Glutamatergic neuron (in vitro differentiated cells): ENCODE measurements around the gene LENG9. TPM values are rescaled to one million over a fixed set of nuclear protein-coding genes. Genes with fewer than 3 reads are reported as not detected.
A peak's percentile ranks its signal among the peaks of the same experiment; 100 is the strongest.
"Not testable (repeated sequence)": the region's sequence is repeated elsewhere in the genome, so short reads cannot be mapped to it uniquely, and the experiment has no call there.

Source experiments
- DNase-seq: peaks from one replicate; pipeline ENCODE4 v3.0.0; 2022
- H3K27ac Mint-ChIP-seq: one replicate; pipeline ENCODE4 v1.8.0; 2020; ENCODE audit warnings: mild to moderate bottlenecking, mixed read lengths, inconsistent platforms; ENCODE audit not compliant: unreplicated experiment
- H3K27me3 Mint-ChIP-seq: one replicate; pipeline ENCODE4 v1.8.0; 2020; ENCODE audit warnings: mild to moderate bottlenecking, moderate library complexity, mixed read lengths, inconsistent platforms; ENCODE audit not compliant: unreplicated experiment
- H3K36me3 Mint-ChIP-seq: one replicate; pipeline ENCODE4 v1.8.0; 2020; ENCODE audit warnings: mild to moderate bottlenecking, mixed read lengths, inconsistent platforms; ENCODE audit not compliant: unreplicated experiment
- H3K4me1 Mint-ChIP-seq: one replicate; pipeline ENCODE4 v1.8.0; 2020; ENCODE audit warnings: mild to moderate bottlenecking, low read depth, mixed read lengths, inconsistent platforms; ENCODE audit not compliant: unreplicated experiment
- H3K4me3 Mint-ChIP-seq: one replicate; pipeline ENCODE4 v1.8.0; 2020; ENCODE audit warnings: mild to moderate bottlenecking, mixed read lengths, inconsistent platforms; ENCODE audit not compliant: unreplicated experiment
- H3K9me3 Mint-ChIP-seq: one replicate; pipeline ENCODE4 v1.8.0; 2020; ENCODE audit warnings: mild to moderate bottlenecking, moderate library complexity, mixed read lengths, inconsistent platforms; ENCODE audit not compliant: unreplicated experiment
- total RNA-seq: library from RNA; stranded (reverse); fragmentation: NEBNext Ultra II Directional; extraction: Animal tissue kit (Norgen Biotek cat#: 25700); gene quantifications from one replicate; pipeline ENCODE4 v1.2.1, GENCODE V29; 2021; ENCODE audit not compliant: unreplicated experiment
- TF ChIP-seq, protein P1 (sequence below): fragments of 200-600 bp; sonication (generic); IDR thresholded peaks from one replicate; pipeline ENCODE4 v1.5.0; 2021; ENCODE audit not compliant: partially characterized antibody, unreplicated experiment

LENG9 gene
- total RNA-seq, 1 donor from 2014 or later: 4.7 TPM

DNA sequence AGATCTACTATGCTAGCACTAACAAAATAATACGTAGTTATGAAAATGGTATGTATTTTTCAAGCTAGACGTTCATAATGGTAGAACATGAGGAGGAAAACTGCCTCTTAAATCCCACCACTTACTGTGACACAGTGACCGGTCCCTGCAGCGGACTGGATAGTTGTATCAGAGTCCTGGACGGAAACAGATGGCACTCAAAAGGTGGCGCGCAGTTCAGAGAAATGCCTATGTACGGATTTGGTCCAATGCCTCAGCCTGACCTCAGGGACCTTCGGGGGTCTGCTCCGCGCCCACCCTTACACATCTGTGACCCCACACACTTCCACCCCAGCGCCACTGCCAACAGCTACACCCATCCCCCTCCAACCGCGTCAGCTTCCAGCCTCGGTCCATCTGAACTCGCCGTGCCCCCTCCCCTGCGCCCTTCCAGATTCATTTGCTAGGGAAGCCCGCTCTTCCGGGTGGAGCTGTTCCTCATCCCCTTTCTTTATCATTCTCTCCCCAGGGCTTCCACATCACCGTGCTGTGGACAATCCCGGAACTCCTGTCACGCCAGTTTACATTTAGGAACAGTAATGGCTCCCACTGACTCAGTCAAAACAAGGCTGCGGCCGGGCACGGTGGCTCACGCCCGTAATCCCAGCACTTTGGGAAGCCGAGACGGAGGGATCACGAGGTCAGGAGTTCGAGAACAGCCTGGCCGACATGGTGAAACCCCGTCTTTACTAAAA, 15.4 kb downstream of the LENG9 start:
- peak overlapping the region; percentile 91 for H3K4me3 Mint-ChIP-seq
- peak overlapping the region; percentile 99 for H3K27ac Mint-ChIP-seq
- DNase-seq: peak; percentile 79
- peaks cover 13% of the 10 kb centered on the region for H3K36me3 Mint-ChIP-seq
- peaks cover 21% of the 10 kb centered on the region for H3K27me3 Mint-ChIP-seq
- TF ChIP-seq, protein P1, sequence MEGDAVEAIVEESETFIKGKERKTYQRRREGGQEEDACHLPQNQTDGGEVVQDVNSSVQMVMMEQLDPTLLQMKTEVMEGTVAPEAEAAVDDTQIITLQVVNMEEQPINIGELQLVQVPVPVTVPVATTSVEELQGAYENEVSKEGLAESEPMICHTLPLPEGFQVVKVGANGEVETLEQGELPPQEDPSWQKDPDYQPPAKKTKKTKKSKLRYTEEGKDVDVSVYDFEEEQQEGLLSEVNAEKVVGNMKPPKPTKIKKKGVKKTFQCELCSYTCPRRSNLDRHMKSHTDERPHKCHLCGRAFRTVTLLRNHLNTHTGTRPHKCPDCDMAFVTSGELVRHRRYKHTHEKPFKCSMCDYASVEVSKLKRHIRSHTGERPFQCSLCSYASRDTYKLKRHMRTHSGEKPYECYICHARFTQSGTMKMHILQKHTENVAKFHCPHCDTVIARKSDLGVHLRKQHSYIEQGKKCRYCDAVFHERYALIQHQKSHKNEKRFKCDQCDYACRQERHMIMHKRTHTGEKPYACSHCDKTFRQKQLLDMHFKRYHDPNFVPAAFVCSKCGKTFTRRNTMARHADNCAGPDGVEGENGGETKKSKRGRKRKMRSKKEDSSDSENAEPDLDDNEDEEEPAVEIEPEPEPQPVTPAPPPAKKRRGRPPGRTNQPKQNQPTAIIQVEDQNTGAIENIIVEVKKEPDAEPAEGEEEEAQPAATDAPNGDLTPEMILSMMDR: no peak
- peaks cover 12% of the 10 kb centered on the region for H3K4me1 Mint-ChIP-seq
- peaks cover 24% of the 10 kb centered on the region for H3K9me3 Mint-ChIP-seq

DNA sequence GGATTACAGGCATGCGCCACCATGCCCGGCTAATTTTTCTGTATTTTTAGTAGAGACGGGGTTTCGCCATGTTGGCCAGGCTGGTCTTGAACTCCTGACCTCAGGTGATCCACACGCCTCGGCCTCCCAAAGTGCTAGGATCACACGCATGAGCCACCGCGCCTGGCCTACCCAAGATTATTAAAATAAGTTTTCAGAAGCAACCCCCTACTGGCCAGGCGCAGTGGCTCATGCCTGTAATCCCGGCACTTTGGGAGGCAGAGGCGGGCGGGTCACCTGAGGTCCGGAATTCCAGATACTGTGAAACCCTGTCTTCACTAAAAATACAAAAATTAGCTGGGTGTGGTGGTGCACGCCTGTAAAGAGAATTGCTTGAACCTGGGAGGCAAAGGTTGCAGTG, 17.2 kb downstream of the LENG9 start:
- Mint-ChIP-seq H3K27me3 (peaks cover 21% of the 10 kb centered on the region), H3K9me3 (peaks cover 22% of the 10 kb centered on the region), H3K4me1 (peaks cover 12% of the 10 kb centered on the region), H3K36me3 (peaks cover 12% of the 10 kb centered on the region)
- TF ChIP-seq, protein P1: peak; percentile 17
- not testable (repeated sequence) for H3K27ac Mint-ChIP-seq, DNase-seq, H3K4me3 Mint-ChIP-seq

DNA sequence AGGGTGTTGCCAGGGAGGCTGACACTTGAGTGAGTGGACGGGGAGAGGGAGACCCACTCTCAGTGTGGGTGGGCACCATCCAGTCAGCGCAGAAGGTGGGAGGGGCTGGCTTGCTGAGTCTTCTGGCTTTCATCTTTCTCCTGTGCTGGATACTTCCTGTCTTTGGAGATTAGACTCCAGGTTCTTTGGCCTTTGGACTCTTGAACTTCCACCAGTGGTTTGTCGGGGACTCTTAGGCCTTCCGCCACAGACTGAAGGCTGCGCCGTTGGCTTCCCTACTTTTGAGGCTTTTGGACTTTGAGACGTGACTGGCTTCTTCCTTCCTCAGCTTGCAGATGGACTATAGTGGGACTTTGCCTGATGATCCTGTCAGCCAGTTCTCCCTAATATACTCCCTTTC, 18.8 kb downstream of the LENG9 start:
- Mint-ChIP-seq H3K9me3 (peaks cover 7% of the 10 kb centered on the region), H3K4me1 (peaks cover 6% of the 10 kb centered on the region), H3K27me3 (peaks cover 13% of the 10 kb centered on the region), H3K27ac (no peak overlapping the region), H3K4me3 (no peak overlapping the region), H3K36me3 (peaks cover 6% of the 10 kb centered on the region)
- DNase-seq: no peak
- TF ChIP-seq, protein P1: no peak

DNA sequence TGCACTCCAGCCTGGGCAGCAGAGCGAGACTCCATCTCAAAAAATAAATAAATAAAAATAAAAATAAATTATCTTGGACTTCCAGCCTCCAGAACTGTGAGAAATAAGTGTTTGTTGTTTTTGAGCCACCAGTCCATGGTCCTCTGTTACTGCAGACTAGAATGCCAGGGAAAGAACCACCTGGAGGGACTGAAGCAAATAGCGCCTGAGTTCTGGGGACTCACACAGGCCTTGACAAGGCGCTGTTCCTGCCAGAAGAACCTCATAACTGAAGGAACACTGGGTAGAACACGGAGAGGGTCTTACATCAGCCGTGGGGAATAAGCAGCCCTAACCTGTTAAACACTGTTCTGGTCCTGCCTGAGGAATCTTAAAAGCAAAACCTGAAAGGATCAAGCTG, 22.9 kb downstream of the LENG9 start:
- no peak for DNase-seq
- Mint-ChIP-seq H3K36me3 (peaks cover 5% of the 10 kb centered on the region), H3K27ac (no peak overlapping the region), H3K4me3 (no peak overlapping the region), H3K27me3 (peaks cover 9% of the 10 kb centered on the region), H3K9me3 (no peaks in the 10 kb centered on the region), H3K4me1 (peaks cover 18% of the 10 kb centered on the region)
- TF ChIP-seq, protein P1: no peak

DNA sequence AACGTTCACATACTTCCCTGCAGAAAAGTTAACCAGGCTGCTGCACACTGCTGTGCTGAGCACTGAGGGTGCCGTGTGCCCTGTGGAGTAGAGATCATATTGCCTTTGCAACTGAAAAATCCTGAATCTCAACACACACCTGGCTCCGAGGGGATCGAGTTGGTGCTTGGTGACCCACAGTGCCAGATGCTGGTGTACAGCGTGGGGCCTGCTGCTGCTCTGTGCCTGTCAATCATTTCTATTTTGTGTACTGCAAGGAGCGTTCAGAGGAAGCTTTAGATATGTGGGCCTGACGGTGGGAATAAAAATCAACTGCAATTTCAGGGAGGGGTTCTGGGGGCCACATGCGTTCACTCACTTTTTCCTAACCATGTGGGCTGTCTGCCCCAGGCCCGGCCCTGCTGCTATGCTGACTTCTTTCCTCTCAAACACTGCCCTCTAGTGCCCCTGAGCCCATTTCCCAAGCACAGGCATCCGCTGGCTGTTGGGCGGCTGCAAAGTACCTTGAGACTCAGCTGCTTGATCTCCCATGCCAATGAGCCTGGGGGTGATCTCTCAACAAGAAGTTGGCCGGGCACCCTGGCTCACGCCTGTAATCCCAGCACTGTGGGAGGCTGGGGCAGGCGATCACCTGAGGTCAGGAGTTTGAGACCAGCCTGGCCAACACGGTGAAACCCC, 24.3 kb downstream of the LENG9 start:
- peak overlapping the region; percentile 10 for H3K4me3 Mint-ChIP-seq
- peaks cover 5% of the 10 kb centered on the region for H3K36me3 Mint-ChIP-seq
- peak; percentile 77 for DNase-seq
- H3K9me3 Mint-ChIP-seq: peaks cover 1% of the 10 kb centered on the region
- H3K27me3 Mint-ChIP-seq: peaks cover 10% of the 10 kb centered on the region
- H3K27ac Mint-ChIP-seq: peak overlapping the region; percentile 40
- H3K4me1 Mint-ChIP-seq: peaks cover 22% of the 10 kb centered on the region
- TF ChIP-seq, protein P1: peak; percentile 40
